Fibroblast of lung (primary cell): ENCODE measurements around the gene TADA2A. TPM values are rescaled to one million over a fixed set of nuclear protein-coding genes. Genes with fewer than 3 reads are reported as not detected.

Experiments
- DNase-seq, 2 donors: peaks; one replicate each; pipeline versions ENCODE4 v3.0.0 to v3.0.0-alpha.2; 2010; ENCODE audit warnings: low read depth in 2 of 2
- H2AFZ ChIP-seq: 2 replicates; pipeline ENCODE4 v1.5.1; 2012; ENCODE audit warnings: low read length, control low read depth, inconsistent platforms
- H3K27ac ChIP-seq: 2 replicates; pipeline ENCODE4 v1.5.1; 2011; ENCODE audit warnings: low read length, control low read depth; ENCODE audit not compliant: insufficient read depth
- H3K27me3 ChIP-seq: 2 replicates; pipeline ENCODE4 v1.5.1; 2011; ENCODE audit warnings: mild to moderate bottlenecking, low read length; ENCODE audit not compliant: control insufficient read depth, insufficient read depth
- H3K36me3 ChIP-seq: 2 replicates; pipeline ENCODE4 v1.5.1; 2011; ENCODE audit warnings: low read length; ENCODE audit not compliant: control insufficient read depth, insufficient read depth
- H3K4me1 ChIP-seq: 2 replicates; pipeline ENCODE4 v1.5.1; 2011; ENCODE audit warnings: low read length; ENCODE audit not compliant: control insufficient read depth, insufficient read depth; ENCODE audit errors: extremely low read depth
- H3K4me2 ChIP-seq: 2 replicates; pipeline ENCODE4 v1.5.1; 2011; ENCODE audit warnings: low read length, control low read depth; ENCODE audit not compliant: insufficient read depth; ENCODE audit errors: extremely low read depth
- H3K4me3 ChIP-seq, 4 experiments: fragments of 200-600 bp in 1 of 4; sonication (generic) in 1 of 4; replicated peaks in 1 of 4; 2 replicates each; pipeline ENCODE4 v1.5.1; 2011 to 2016; ENCODE audit warnings: low read length in 4 of 4, low read depth in 3 of 4, mild to moderate bottlenecking in 3 of 4, control low read depth in 2 of 4, inconsistent platforms in 1 of 4, mixed read lengths in 1 of 4; ENCODE audit not compliant: insufficient read depth in 1 of 4; ENCODE audit errors: control extremely low read depth in 1 of 4
- H3K79me2 ChIP-seq: 2 replicates; pipeline ENCODE4 v1.5.1; 2012; ENCODE audit warnings: mild to moderate bottlenecking, low read length, inconsistent platforms; ENCODE audit not compliant: control insufficient read depth, insufficient read depth
- H3K9ac ChIP-seq: 2 replicates; pipeline ENCODE4 v1.5.1; 2011; ENCODE audit warnings: mild to moderate bottlenecking, low read length, control low read depth; ENCODE audit not compliant: insufficient read depth
- H3K9me3 ChIP-seq: 2 replicates; pipeline ENCODE4 v1.5.1; 2012; ENCODE audit warnings: low read depth, low read length; ENCODE audit not compliant: control insufficient read depth, insufficient read depth
- H4K20me1 ChIP-seq: 2 replicates; pipeline ENCODE4 v1.5.1; 2011; ENCODE audit warnings: low read length; ENCODE audit not compliant: control insufficient read depth, insufficient read depth; ENCODE audit errors: extremely low read depth
- EZH2 ChIP-seq: IDR thresholded peaks from 2 replicates; pipeline ENCODE4 v1.5.1; 2012; ENCODE audit warnings: low read length, control low read depth, mild to moderate bottlenecking; ENCODE audit errors: missing control alignments
- polyA plus RNA-seq, 2 donors: library from polyadenylated mRNA; depleted of rRNA in 1 of 2; stranded (reverse) in 1 of 2; unstranded in 1 of 2; fragments of >200 nt; gene quantifications; 2 replicates each; pipeline ENCODE4 v1.2.1, GENCODE V29; 2011 to 2012; ENCODE audit warnings: missing spikeins in 1 of 2
- total RNA-seq: library from RNA; depleted of rRNA; stranded (reverse); fragments of >200 nt; gene quantifications from 2 replicates; pipeline ENCODE4 v1.2.1, GENCODE V29; 2014
- TF ChIP-seq, protein P1 (sequence below), 2 donors: IDR thresholded peaks in 1 of 2; conservative IDR thresholded peaks in 1 of 2; 1 replicate in 1 of 2; 2 replicates in 1 of 2; pipeline ENCODE4 v1.5.1; 2011 to 2012; ENCODE audit warnings: low read length in 2 of 2, control low read depth in 1 of 2, inconsistent platforms in 1 of 2, low read depth in 1 of 2, mild to moderate bottlenecking in 1 of 2

TADA2A gene
- total and polyA plus RNA-seq, 2 donors (not counting 1 experiment from before 2014, with no cell fraction given), result 18.7 to 23.9 TPM

- H3K9me3 ChIP-seq, result no peaks in the 10 kb centered on the region
- no peak overlapping the region for H2AFZ ChIP-seq
- no peak overlapping the region for H3K9ac ChIP-seq
- H4K20me1 ChIP-seq, result no peaks in the 10 kb centered on the region
- H3K27ac ChIP-seq, result no peak overlapping the region
- peaks cover 5% of the 10 kb centered on the region for H3K36me3 ChIP-seq
- no peaks in the 10 kb centered on the region for H3K27me3 ChIP-seq
- H3K4me2 ChIP-seq, result no peak overlapping the region
- peaks cover 9% of the 10 kb centered on the region for H3K4me1 ChIP-seq
- H3K79me2 ChIP-seq, result no peaks in the 10 kb centered on the region
- DNase-seq, result no peak
- TF ChIP-seq EZH2, result no peak
- TF ChIP-seq, protein P1, sequence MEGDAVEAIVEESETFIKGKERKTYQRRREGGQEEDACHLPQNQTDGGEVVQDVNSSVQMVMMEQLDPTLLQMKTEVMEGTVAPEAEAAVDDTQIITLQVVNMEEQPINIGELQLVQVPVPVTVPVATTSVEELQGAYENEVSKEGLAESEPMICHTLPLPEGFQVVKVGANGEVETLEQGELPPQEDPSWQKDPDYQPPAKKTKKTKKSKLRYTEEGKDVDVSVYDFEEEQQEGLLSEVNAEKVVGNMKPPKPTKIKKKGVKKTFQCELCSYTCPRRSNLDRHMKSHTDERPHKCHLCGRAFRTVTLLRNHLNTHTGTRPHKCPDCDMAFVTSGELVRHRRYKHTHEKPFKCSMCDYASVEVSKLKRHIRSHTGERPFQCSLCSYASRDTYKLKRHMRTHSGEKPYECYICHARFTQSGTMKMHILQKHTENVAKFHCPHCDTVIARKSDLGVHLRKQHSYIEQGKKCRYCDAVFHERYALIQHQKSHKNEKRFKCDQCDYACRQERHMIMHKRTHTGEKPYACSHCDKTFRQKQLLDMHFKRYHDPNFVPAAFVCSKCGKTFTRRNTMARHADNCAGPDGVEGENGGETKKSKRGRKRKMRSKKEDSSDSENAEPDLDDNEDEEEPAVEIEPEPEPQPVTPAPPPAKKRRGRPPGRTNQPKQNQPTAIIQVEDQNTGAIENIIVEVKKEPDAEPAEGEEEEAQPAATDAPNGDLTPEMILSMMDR (conservative IDR thresholded peaks at IDR 0.05 in 1 of 2, IDR thresholded peaks at IDR 0.05 in 1 of 2; ENCODE audit: low read depth in 1 of 2, low read length in 2 of 2), result no peak
- no peak overlapping the region for H3K4me3 ChIP-seq
These were observed 115.1 kb downstream of the TADA2A start for GRCh38 chr17:37521821-37522220.

- Histone ChIP-seq H3K4me1 (peaks cover 9% of the 10 kb centered on the region), H3K4me2 (no peak overlapping the region), H3K36me3 (peaks cover 5% of the 10 kb centered on the region), H3K27me3 (no peaks in the 10 kb centered on the region), H4K20me1 (no peaks in the 10 kb centered on the region), H3K27ac (no peak overlapping the region), H3K9ac (no peak overlapping the region), H3K9me3 (no peaks in the 10 kb centered on the region), H2AFZ (no peak overlapping the region), H3K4me3 (no peak overlapping the region), H3K79me2 (no peaks in the 10 kb centered on the region)
- no peak for DNase-seq
- TF ChIP-seq, protein P1 (conservative IDR thresholded peaks at IDR 0.05 in 1 of 2, IDR thresholded peaks at IDR 0.05 in 1 of 2; ENCODE audit: low read depth in 1 of 2, low read length in 2 of 2), result no peak
- TF ChIP-seq EZH2, result no peak
These were observed 117.1 kb downstream of the TADA2A start for GRCh38 chr17:37523715-37524219.

GRCh38 chr17:37527249-37527851 is 120.7 kb downstream of the TADA2A start:
- Histone ChIP-seq H3K4me2 (no peak overlapping the region), H3K27me3 (no peaks in the 10 kb centered on the region), H3K9me3 (no peaks in the 10 kb centered on the region), H2AFZ (no peak overlapping the region), H3K27ac (no peak overlapping the region), H4K20me1 (no peaks in the 10 kb centered on the region), H3K36me3 (peaks cover 5% of the 10 kb centered on the region), H3K9ac (no peak overlapping the region), H3K4me3 (no peak overlapping the region), H3K4me1 (peaks cover 2% of the 10 kb centered on the region), H3K79me2 (no peaks in the 10 kb centered on the region)
- DNase-seq, result peak; percentile 47 to 69
- TF ChIP-seq EZH2, result no peak
- TF ChIP-seq, protein P1 (conservative IDR thresholded peaks at IDR 0.05 in 1 of 2, IDR thresholded peaks at IDR 0.05 in 1 of 2; ENCODE audit: low read depth in 1 of 2, low read length in 2 of 2), result peak; percentile 69 to 78

Other genes starting within 250 kb of the TADA2A start
- gene C17orf78, start 30.9 kb upstream of the TADA2A start, total RNA-seq, result not detected in 2 replicates
- not detected in 2 replicates for gene C17orf78, start 30.9 kb upstream of the TADA2A start, polyA plus RNA-seq
- gene ACACA, start 50 bp upstream of the TADA2A start, total RNA-seq, result 72.9 and 123 TPM in 2 replicates
- gene ACACA, start 50 bp upstream of the TADA2A start, polyA plus RNA-seq, result 45.2 and 54.1 TPM in 2 replicates
- 61.4 and 121 TPM in 2 replicates for gene DUSP14, start 83.0 kb downstream of the TADA2A start, total RNA-seq
- 153 and 161 TPM in 2 replicates for gene DUSP14, start 83.0 kb downstream of the TADA2A start, polyA plus RNA-seq
- 16.7 and 21.5 TPM in 2 replicates for gene SYNRG, start 202.5 kb downstream of the TADA2A start, total RNA-seq
- gene SYNRG, start 202.5 kb downstream of the TADA2A start, polyA plus RNA-seq, result 19.1 and 20.4 TPM in 2 replicates
- gene DDX52, start 236.6 kb downstream of the TADA2A start, total RNA-seq, result 18.7 and 20.6 TPM in 2 replicates
- 20.4 and 22.3 TPM in 2 replicates for gene DDX52, start 236.6 kb downstream of the TADA2A start, polyA plus RNA-seq